A673 (cell line): ENCODE data around the gene ASIC2. TPM values are rescaled to one million over a fixed set of nuclear protein-coding genes. Genes with fewer than 3 reads are reported as not detected.

Source experiments
- BruUV-seq: library from RNA; stranded (reverse); fragments of 400-500 nt; replicated peaks from 2 replicates; lab custom pipeline; 2021; lab: Mats Ljungman, UMichigan
- CTCF ChIA-PET: fragments of 300-600 bp; sonication (Branson Sonifier 250); formaldehyde crosslinking; loops from one replicate; lab custom pipeline; 2022; ENCODE audit warnings: antibody characterized with exemption; lab: Charles Lee
- POLR2A ChIA-PET: fragments of 300-600 bp; sonication (Branson Sonifier 250); formaldehyde crosslinking; loops from one replicate; lab custom pipeline; 2022; ENCODE audit warnings: antibody characterized with exemption; ENCODE audit not compliant: low non-redundant PET; lab: Charles Lee
- DNase-seq: peaks from one replicate; pipeline ENCODE4 v3.0.0-alpha.2; 2015; ENCODE audit warnings: low spot score
- H3K27ac ChIP-seq: fragments of 200-600 bp; sonication (generic); 2 replicates; pipeline ENCODE4 v1.5.1; 2016; ENCODE audit warnings: mixed run types, low read depth, mild to moderate bottlenecking, mixed read lengths, antibody characterized with exemption, low read length; ENCODE audit not compliant: poor library complexity, severe bottlenecking
- H3K27me3 ChIP-seq: fragments of 200-600 bp; sonication (generic); replicated peaks from 2 replicates; pipeline ENCODE4 v1.6.1; 2017; ENCODE audit warnings: mixed run types, low read depth, mild to moderate bottlenecking, mixed read lengths, antibody characterized with exemption, low read length; ENCODE audit not compliant: insufficient read depth, poor library complexity
- H3K36me3 ChIP-seq: fragments of 200-600 bp; sonication (generic); 2 replicates; pipeline ENCODE4 v1.6.1; 2016; ENCODE audit warnings: mixed run types, mild to moderate bottlenecking, mixed read lengths, antibody characterized with exemption, low read length; ENCODE audit not compliant: insufficient read depth, poor library complexity, severe bottlenecking
- H3K4me1 ChIP-seq: fragments of 200-600 bp; sonication (generic); 2 replicates; pipeline ENCODE4 v1.6.1; 2017; ENCODE audit warnings: mixed run types, mild to moderate bottlenecking, mixed read lengths, antibody characterized with exemption, low read length; ENCODE audit not compliant: insufficient read depth, poor library complexity, severe bottlenecking
- H3K4me3 ChIP-seq: fragments of 200-600 bp; sonication (generic); 2 replicates; pipeline ENCODE4 v1.5.1; 2016; ENCODE audit warnings: low read depth, mixed run types, mild to moderate bottlenecking, mixed read lengths, low read length; ENCODE audit not compliant: poor library complexity, severe bottlenecking
- H3K9me3 ChIP-seq: fragments of 200-600 bp; sonication (generic); 2 replicates; pipeline ENCODE4 v1.6.1; 2016; ENCODE audit warnings: mixed run types, low read depth, mild to moderate bottlenecking, mixed read lengths, antibody characterized with exemption, low read length; ENCODE audit not compliant: poor library complexity, severe bottlenecking
- EZH2 ChIP-seq: fragments of 200-600 bp; sonication (generic); IDR thresholded peaks from 2 replicates; pipeline ENCODE4 v1.6.1; 2017; ENCODE audit warnings: borderline replicate concordance, low read depth, mild to moderate bottlenecking, mixed read lengths, antibody characterized with exemption, low read length; ENCODE audit not compliant: poor library complexity, severe bottlenecking
- intact Hi-C: fragments of 100-400 bp; cut with micrococcal nuclease; formaldehyde crosslinking; loops from one replicate; pipeline ENCODE4 v1.10.0; 2022; ENCODE audit not compliant: unreplicated experiment
- total RNA-seq: library from RNA; stranded (reverse); gene quantifications from 2 replicates; pipeline ENCODE4 v1.2.3, GENCODE V29; 2021
- TF ChIP-seq, protein P1 (sequence below): fragments of 300-800, 200-600 bp; sonication (generic); conservative IDR thresholded peaks from 2 replicates; pipeline ENCODE4 v1.5.1; 2017; ENCODE audit warnings: low read depth, mild to moderate bottlenecking, antibody characterized with exemption, low read length, moderate library complexity, mixed read lengths

Gene ASIC2
- total RNA-seq, 1 experiment from 2014 or later: 8.6 TPM

DNA sequence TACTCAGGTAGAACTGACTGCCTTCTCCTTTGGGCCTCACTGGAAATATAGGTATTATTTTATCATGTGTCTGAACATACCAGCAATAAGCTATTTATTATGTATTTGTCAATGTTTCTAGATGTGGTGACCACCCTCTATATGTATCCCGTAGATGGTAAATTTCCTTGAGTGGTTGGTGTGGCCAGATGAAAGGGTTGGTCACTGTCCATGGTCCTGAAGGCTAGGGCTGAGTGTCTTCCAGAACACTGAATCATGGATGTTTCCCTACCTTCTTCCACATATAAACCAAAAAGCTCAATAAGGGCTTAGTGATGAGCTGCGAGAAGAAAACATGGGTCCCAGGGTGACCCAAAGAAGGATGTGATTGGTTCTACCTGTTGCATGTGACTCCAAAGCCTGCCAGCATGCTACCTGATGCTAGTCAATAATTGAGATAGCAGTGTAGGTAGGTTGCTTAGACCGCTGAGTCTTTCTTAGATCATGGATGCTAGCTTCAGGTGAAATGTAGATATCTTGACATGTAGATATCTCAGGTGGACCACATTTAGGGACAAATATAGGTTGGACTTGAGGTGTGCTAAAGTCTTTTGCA lies 150.3 kb downstream of the ASIC2 start:
- H3K4me3 ChIP-seq: no peak overlapping the region
- POLR2A ChIA-PET: no interaction called here
- DNase-seq: peak; percentile 31
- no peaks in the 10 kb centered on the region for H3K36me3 ChIP-seq
- no TSS peak for BruUV-seq
- no peak overlapping the region for H3K27ac ChIP-seq
- TF ChIP-seq, protein P1, sequence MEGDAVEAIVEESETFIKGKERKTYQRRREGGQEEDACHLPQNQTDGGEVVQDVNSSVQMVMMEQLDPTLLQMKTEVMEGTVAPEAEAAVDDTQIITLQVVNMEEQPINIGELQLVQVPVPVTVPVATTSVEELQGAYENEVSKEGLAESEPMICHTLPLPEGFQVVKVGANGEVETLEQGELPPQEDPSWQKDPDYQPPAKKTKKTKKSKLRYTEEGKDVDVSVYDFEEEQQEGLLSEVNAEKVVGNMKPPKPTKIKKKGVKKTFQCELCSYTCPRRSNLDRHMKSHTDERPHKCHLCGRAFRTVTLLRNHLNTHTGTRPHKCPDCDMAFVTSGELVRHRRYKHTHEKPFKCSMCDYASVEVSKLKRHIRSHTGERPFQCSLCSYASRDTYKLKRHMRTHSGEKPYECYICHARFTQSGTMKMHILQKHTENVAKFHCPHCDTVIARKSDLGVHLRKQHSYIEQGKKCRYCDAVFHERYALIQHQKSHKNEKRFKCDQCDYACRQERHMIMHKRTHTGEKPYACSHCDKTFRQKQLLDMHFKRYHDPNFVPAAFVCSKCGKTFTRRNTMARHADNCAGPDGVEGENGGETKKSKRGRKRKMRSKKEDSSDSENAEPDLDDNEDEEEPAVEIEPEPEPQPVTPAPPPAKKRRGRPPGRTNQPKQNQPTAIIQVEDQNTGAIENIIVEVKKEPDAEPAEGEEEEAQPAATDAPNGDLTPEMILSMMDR: no peak
- TF ChIP-seq EZH2: no peak
- H3K27me3 ChIP-seq: no peaks in the 10 kb centered on the region
- intact Hi-C loops: loop anchor here (5.0 kb wide), 1 partner anchor 149 kb away; the partner anchor contains the start of gene ASIC2
- no peaks in the 10 kb centered on the region for H3K9me3 ChIP-seq
- CTCF ChIA-PET: no interaction called here
- H3K4me1 ChIP-seq: peaks cover 33% of the 10 kb centered on the region

DNA sequence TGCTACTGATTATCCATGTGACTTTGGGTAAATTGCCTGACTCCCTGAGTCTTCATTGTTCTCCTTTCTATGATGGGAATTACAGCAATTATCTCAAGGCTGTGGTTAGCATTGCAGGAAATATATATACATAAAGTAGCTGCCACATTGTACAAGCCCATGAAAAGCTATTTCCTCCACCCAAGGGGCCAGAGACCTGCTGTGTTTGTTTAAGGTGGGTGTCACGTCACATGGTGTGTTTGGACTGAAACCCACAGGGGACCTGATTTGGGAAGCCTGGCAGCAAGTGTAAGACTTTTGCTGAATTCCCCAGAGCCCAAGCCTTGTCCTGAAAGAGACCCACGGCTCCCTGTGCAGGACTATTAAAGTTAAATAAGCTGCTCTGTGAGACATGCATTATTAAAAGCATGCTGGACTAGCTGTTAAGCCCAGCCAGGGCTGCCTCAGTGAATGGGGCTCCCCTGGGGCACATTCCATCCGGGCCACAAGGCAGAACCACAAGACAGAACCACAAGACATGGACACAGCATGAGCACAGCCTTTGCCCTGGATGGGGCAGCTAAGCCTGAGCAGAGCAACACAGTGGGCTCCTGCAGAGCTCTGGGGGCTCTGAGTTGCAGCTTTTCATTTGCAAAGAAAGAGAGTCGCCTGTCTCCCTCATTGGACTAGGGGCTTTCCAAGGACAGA lies 152.5 kb downstream of the ASIC2 start:
- H3K4me3 ChIP-seq: no peak overlapping the region
- peak; percentile 94 for DNase-seq
- no peaks in the 10 kb centered on the region for H3K36me3 ChIP-seq
- H3K4me1 ChIP-seq: peaks cover 55% of the 10 kb centered on the region
- no peaks in the 10 kb centered on the region for H3K9me3 ChIP-seq
- intact Hi-C loops: loop anchor here (5.0 kb wide), 1 partner anchor 152 kb away; the partner anchor contains the start of gene ASIC2
- ChIA-PET CTCF (interaction anchor here (1.0 kb wide), 1 partner anchor 12 kb away, joined by 4 read pairs; no protein-coding TSS in a partner anchor), POLR2A (interaction anchor here (0.7 to 1.0 kb wide), 2 partner anchors 12 to 144 kb away, joined by 3 to 4 read pairs; no protein-coding TSS in a partner anchor)
- peak overlapping the region; percentile 90 for H3K27ac ChIP-seq
- no peaks in the 10 kb centered on the region for H3K27me3 ChIP-seq
- BruUV-seq: no TSS peak
- TF ChIP-seq, protein P1: no peak
- TF ChIP-seq EZH2: no peak

GRCh38 chr17:33138627-33139026 lies 154.5 kb downstream of the ASIC2 start:
- TF ChIP-seq, protein P1: no peak
- no peak for DNase-seq
- no TSS peak for BruUV-seq
- H3K27me3 ChIP-seq: no peaks in the 10 kb centered on the region
- H3K4me3 ChIP-seq: no peak overlapping the region
- intact Hi-C loops: no loop called here
- no peaks in the 10 kb centered on the region for H3K36me3 ChIP-seq
- H3K9me3 ChIP-seq: no peaks in the 10 kb centered on the region
- peaks cover 55% of the 10 kb centered on the region for H3K4me1 ChIP-seq
- ChIA-PET POLR2A (no interaction called here), CTCF (no interaction called here)
- H3K27ac ChIP-seq: peak overlapping the region; percentile 90
